ENCODE data around the gene DNAJC9.
A peak's percentile ranks its signal among the peaks of the same experiment; 100 is the strongest.

The DNAJC9 gene

GRCh38 chr10:73238990-73239566 lies 8.0 kb downstream of the DNAJC9 start:
- DNase-seq, result no peak

GRCh38 chr10:73234695-73235094 lies 12.4 kb downstream of the DNAJC9 start:
- DNase-seq, result no peak

DNA sequence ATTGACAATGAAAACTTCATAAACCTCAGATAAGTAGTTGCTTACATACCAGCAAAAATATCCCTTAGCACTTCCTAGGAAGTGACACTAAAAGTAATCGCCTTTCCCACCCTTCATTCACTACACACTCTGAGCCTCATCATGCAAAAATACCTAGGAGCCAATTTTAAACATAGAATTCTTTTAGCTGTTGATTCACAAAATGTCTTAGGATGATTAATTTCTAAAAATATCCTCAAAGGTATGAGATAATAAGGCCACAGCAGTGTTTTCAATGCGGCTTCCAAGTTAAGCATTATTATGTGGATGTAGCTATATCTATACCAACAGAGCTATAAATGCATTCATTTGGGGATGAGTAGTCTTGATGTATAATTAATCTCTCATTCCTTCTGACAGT lies 13.2 kb downstream of the DNAJC9 start:
- no peak for DNase-seq

- no peak for DNase-seq
These were observed 14.2 kb downstream of the DNAJC9 start for GRCh38 chr10:73232887-73233286.

DNA sequence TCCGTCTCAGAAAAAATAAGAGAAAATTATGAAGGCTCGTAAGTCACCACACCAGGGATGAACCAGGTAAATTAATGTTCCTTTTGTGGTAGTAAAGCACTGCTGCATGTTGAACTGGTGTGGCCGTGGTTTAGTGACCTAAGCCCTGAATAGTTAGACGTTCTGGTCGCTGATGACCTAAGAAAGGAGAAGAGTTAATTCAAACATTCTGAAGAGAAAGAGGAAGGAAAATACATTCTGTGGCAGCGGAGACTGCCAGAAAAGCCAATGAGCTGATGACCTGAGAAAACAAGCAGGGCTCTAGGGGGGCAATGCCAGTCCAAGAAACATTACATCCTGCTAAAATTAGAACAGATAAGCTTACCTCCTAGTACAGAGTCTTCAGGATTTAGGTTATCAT lies 17.5 kb downstream of the DNAJC9 start:
- no peak for DNase-seq

DNA sequence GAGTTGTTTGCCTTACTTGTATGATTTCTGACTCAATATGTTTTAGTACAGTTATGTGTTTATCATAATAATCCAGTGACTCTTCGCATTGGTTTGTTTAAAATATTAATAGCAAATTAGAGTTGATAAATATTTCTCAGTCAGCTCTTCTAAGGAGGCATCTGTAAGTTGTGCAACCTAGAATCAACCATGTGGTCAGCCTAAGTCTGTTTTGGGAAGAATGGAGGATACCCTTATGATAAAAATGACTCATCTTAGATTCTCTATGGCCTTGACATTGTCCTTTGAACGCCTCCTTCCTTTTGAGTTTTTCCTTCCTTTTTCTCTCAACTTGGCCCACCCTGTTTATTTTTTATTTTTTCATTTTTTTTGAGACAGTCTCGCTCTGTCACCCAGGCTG lies 18.8 kb downstream of the DNAJC9 start:
- DNase-seq, result no peak

DNA sequence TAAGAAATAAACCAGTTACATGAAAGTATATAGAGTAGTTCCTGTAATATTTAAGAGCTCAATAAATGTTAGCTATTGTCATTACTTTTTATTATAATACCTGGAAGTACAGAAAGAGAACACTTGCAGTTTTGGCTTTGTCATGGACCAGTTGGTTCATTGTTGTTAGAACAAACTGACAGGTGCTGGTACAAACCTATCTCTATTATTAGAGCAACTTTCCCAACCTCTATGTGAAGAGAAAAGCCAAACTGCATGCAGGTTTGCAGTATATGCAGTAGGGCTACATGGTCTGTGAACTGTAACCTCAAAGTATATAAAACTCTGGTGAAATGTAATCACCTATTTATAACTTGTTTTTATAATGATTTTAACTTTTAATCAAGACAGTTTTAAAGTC lies 20.4 kb downstream of the DNAJC9 start:
- DNase-seq, result no peak

DNA sequence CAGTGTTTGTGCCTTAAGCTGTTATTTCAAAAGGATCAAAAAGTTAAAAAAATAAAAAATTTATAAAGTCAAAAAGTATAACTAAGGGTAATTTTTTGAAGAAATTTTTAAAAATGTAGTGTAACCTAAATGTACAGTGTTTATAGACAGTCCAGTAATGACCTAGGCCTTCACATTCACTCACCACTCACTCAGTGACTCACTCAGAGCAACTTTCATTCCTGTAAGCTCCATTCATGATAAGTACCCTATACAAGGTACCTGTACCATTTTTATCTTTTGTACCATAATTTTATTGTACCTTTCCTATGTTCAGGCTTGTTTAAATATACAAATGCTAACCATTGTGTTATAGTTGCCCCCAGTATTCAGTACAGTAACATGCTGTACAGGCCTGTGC lies 21.5 kb downstream of the DNAJC9 start:
- no peak for DNase-seq

DNA sequence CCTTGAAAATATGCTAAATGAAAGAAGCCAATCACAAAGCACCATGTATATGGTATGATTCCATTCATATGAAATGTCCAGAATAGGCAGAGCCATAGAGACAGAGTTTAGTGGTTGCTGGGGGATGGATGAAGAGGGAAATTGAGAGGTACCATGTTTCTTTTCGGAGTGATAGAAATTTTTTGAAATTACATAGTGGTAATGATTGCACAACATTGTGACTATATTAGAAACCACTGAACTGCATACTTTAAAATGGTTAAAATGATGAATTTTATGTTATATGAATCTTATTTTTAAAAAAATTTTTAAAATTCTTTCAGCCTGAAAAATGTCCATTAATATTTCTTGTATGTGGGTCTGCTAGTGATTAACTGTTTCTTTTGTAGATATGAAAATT lies 26.1 kb downstream of the DNAJC9 start:
- no peak for DNase-seq

DNA sequence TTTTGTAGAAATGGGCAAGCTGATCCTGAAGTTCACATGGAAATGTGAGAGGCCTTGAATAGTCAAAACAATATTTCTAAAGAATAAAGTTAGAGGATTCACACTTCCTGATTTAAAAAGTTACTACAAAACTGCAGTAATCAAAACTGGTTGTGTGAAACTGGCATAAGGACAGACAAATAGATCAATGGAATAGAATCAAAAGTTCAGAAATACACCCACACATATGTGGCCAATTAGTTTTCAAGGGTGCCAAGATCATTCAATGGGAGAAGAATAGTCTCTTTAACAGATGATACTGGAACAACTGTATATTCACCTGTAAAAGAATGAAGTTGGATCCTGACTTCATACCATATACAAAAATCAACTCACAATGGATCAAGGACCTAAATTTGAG lies 27.7 kb downstream of the DNAJC9 start:
- DNase-seq, result no peak

DNA sequence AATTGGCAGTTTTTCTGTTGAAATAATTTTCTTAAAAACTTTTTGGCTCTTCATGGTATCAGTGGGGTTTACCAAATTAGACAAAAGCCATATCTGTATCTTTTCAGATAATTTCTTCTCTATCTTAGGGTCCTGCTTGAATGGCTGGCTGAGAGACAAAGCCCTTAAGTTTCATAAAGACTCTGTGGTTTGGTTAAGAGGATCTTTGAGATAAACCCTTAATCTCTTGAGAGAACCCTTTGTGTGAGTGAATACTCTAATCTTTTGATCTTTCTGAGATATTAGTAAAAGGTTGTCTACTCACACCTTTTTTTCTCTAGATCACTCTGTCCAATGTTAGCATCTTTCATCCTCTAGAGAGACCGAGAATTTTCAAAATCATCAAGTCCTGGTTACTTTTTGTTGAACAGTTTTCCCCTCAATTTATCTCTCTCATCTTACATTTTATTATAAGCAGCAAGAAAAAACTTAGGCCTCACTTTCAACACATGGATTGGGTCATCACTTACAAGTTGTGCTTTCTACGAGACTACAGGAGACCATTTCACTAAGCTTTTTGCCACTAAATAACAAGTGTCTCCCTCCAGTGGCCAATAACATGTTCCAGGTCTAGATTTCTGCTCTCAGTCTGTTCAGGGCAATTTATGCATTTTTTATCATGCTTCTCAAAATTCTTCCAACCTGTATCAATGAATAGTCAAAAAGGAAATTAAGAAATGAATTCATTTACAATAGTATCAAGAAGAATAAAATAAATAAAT lies 28.4 kb downstream of the DNAJC9 start:
- DNase-seq, result peak in 1 of 5 experiments; percentile 56

DNA sequence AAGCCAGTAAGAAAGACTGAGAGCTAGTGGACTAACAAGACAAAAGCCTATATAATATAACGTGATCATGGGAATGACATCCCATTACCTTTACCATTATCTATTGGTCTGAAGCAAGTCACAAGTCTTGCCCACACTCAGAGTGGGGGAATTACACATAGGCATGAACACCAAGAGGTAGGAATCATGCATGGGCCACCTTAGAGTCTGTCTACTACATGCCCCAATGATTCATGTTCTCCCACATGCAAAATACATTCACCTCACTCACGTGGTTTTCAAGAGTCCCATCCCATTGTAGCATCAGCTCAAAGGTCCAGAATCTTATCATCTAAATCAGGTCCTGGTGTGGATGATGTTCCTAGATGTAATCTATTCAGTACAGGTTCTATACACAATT lies 29.4 kb downstream of the DNAJC9 start:
- DNase-seq, result no peak

- DNase-seq, result no peak
These were observed 31.3 kb downstream of the DNAJC9 start for GRCh38 chr10:73215749-73216148.

DNA sequence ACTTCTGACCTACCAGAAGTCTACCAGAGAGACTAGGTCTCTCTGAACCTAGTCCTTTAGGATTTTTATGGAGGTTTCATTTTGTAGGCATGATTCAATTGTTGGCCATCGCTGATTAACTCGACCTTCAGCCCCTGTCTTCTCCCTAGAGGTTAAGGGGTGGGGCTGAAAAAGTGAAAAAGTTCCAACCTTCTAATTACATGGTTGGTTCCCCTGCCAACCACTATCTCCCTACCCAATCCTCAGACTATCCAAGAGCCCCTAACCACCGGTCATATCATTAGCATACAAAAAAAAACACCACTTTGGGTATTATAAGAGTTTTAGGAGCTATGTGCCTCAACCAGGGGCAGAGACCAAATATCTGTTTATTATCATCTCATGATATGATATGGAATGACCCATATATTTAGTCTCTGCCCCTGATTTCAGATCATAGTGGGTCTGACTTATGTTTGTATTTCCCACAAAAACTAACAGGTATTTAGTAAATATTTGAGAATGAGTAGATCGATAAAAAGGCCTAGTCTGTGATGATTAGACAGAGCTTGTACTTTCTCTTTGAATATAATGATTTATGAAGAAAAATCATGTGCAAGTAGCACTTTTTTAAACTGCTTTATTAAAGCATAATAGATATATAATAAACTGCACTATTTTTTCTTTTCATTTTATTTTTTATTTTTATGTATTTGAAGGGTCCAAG lies 35.8 kb downstream of the DNAJC9 start:
- DNase-seq, result no peak

DNA sequence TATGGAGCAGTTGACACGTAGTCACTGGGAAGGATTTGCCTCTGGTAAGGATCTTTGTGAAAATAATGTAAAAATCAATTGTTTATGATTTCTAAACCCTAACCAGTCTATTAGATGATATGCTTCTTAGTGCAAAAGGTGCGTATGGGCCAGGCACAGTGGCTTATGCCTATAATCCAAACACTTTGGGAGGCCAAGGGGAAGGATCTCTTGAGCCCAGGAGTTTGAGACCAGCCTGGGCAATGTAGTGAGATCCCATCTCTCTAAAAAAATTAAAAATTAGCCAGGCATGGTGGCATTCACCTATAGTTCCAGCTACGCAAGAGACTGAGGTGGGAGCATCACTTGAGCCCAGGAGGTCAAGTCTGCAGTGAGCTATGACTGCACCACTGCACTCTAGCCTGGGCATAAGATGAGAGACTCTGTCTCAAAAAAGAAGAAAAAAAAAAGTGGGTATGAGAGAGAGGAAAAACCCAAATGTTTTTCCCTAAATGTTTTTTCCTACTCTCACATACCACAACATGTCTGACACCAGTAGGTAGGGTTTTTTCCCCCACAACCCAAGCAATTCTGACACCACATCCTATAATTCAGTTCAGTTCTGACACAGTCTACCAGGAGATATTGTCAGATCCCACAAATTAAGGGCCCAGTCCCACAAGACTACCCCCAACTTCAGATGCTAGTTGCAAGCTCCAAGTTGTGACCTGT lies 36.5 kb downstream of the DNAJC9 start:
- DNase-seq, result no peak

GRCh38 chr10:73209705-73210104 lies 37.4 kb downstream of the DNAJC9 start:
- no peak for DNase-seq

DNA sequence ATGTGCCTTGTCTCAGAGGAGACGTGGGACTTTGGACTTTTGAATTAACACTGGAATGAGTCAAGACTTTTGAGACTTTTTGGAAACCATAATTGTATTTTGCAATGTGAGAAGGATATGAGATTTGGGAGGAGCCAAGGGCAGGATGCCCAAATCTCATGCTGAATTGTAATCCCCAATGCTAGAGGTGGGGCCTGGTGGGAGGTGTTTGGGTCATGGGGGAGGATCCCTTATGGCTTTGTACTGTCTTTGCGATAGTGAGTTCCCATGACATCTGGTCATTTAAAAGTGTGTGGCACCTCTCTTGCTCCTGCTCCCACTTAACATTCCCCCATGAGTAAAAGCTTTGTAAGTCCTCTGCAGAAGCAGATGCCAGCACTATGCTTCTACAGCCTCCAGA lies 39.2 kb downstream of the DNAJC9 start:
- no peak for DNase-seq

- no peak for DNase-seq
These were observed 40.7 kb downstream of the DNAJC9 start for GRCh38 chr10:73206385-73206784.

GRCh38 chr10:73205890-73206289 lies 41.2 kb downstream of the DNAJC9 start:
- DNase-seq, result no peak

DNA sequence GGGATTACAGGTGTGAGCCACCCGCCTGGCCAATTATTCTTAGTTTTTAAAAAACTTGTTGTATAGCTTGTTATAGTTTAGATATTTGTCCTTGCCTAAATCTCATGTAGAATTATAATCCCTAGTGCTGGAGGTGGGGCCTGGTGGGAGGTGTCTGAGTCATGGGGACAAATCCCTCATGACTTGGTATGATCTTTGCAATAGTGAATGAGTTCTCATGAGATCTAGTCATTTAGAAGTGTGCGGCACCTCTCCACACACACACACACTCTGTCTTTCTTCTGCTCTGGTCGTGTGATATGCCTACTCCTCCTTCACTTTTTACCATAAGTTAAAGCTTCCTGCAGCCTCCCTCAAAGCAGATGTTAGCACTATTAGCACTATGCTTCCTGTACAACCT lies 42.0 kb downstream of the DNAJC9 start:
- DNase-seq, result no peak
